ENCODE measurements around the gene TAF1.

The TAF1 gene

GRCh38 chrX:71438750-71439149, 72.6 kb downstream of the TAF1 start:
- TF ChIP-seq CTCF (IDR thresholded peaks at IDR 0.05): no peak

- TF ChIP-seq CTCF (IDR thresholded peaks at IDR 0.05): no peak
These were observed 73.3 kb downstream of the TAF1 start for GRCh38 chrX:71439420-71439819.

GRCh38 chrX:71439896-71440295, 73.7 kb downstream of the TAF1 start:
- no peak for TF ChIP-seq CTCF (IDR thresholded peaks at IDR 0.05)

GRCh38 chrX:71440401-71440800, 74.2 kb downstream of the TAF1 start:
- TF ChIP-seq CTCF (IDR thresholded peaks at IDR 0.05): no peak

DNA sequence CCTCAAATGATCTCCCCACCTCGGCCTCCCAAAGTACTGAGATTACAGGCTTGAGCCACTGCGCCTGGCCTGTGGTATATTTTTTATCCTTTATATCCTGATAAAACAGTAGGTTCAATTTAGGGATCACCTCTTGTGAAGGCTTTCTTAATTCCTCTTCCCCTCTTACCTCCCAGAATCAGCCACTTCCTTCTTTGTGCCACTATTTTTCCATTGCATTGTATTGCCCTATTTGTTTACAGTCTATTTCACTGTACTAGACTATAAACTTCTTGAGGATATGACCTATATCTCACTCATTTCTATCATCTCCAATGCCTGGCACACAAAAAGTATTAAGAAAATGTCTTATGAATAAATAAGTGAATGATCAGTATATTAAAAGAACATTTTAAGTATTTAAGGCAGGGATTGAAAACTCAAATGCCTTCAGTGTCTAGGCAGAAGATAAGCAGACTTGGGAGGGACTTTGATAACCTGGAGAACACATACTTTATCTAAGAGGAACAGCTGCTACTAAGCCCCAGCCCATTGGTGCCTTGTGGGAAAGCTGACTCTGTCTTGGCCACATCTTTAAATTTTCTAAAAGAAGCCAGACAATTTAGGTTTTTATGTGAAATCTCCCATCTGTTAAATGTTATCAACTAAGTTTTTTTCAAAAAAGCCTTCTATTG, 84.4 kb downstream of the TAF1 start:
- no peak for TF ChIP-seq CTCF (IDR thresholded peaks at IDR 0.05)

DNA sequence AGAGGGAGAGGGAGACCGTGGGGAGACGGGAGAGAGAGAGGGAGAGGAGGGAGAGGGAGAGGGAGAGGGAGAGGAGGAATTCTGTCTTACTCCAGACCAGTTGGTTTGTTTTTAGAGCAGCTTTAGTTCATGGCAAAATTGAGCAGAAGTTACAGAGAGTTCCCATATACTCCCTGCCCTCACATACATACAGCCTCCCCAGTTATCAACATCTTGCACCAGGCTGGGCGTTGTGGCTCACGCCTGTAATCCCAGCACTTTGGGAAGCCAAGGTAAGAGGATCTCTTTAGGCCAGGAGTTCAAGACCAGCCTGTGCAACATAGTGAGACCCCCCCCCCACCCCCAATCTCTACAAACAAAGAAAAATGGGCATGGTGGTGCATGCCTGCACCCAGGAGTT, 86.9 kb downstream of the TAF1 start:
- no peak for TF ChIP-seq CTCF (IDR thresholded peaks at IDR 0.05)

DNA sequence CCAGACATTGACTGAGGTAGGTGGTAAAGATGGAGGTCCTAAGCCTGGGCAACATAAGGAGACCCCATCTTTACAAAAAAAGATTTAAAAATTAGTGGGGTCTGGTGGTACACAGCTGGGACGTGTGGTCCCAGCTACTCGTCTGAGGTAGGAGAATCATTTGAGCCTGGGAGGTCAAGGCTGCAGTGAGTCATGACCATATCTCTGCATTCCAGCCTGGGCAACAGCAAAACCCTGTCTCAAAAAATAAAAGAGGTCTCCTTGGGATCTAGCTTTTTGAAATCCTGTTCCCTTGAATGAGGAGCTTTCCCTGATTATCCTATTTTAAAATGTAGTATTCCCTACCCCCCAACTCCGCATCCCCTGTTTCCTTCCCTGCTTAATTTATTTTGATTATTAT, 88.1 kb downstream of the TAF1 start:
- no peak for TF ChIP-seq CTCF (IDR thresholded peaks at IDR 0.05)

- TF ChIP-seq CTCF (IDR thresholded peaks at IDR 0.05): no peak
These were observed 92.7 kb downstream of the TAF1 start for GRCh38 chrX:71458866-71459265.

Data from LNCAP (cell line).